SU-DHL-6 (cell line): Measurements from ENCODE around the gene FAM47E.

Experiments
- CTCF ChIP-seq: fragments of 200-600 bp; sonication (generic); IDR thresholded peaks from one replicate; pipeline ENCODE4 v1.5.1; 2017; ENCODE audit warnings: antibody characterized with exemption, mild to moderate bottlenecking, low read length, moderate library complexity; ENCODE audit not compliant: insufficient read depth, poor library complexity, severe bottlenecking
- EZH2phosphoT487 ChIP-seq: fragments of 200-600 bp; sonication (generic), shearing (Covaris generic); conservative IDR thresholded peaks from 2 replicates; pipeline ENCODE4 v1.6.1; 2018; ENCODE audit warnings: mild to moderate bottlenecking, antibody characterized with exemption, low read length, moderate library complexity, mixed read lengths

GRCh38 chr4:76305971-76306881 lies 54.7 kb downstream of the FAM47E start, which contains the start of gene STBD1:
- TF ChIP-seq EZH2phosphoT487 (no peak), CTCF (no peak)
